Heart right ventricle (tissue), 16 donors: ENCODE measurements around the gene LOXL1. TPM values are rescaled to one million over a fixed set of nuclear protein-coding genes. Genes with fewer than 3 reads are reported as not detected.

Experiments
- ATAC-seq, 8 donors: fragments of 200-7000 bp; cut with Tn5 transposase; one replicate each; pipeline ENCODE4 v1.9.1; 2020; ENCODE audit warnings: mild to moderate bottlenecking in 8 of 8, moderate library complexity in 8 of 8, moderate number of reproducible peaks in 1 of 8
- DNase-seq, 2 donors: peaks; one replicate each; pipeline ENCODE4 v3.0.0-alpha.2; 2020
- H3K27ac ChIP-seq, 10 donors: fragments of 200-600 bp; sonication (generic) in 2 of 10; one replicate each; pipeline versions ENCODE4 v1.5.0 to v1.8.0; 2020 to 2022; ENCODE audit warnings: mild to moderate bottlenecking in 3 of 10
- H3K27me3 ChIP-seq, 7 donors: fragments of 200-600 bp; one replicate each; pipeline ENCODE4 v1.8.0; 2021 to 2022; ENCODE audit warnings: mild to moderate bottlenecking in 2 of 7
- H3K36me3 ChIP-seq, 9 donors: fragments of 200-600 bp; sonication (generic) in 1 of 9; one replicate each; pipeline versions ENCODE4 v1.5.0 to v1.8.0; 2020 to 2022; ENCODE audit warnings: mild to moderate bottlenecking in 2 of 9
- H3K4me1 ChIP-seq, 9 donors: fragments of 200-600 bp; sonication (generic) in 1 of 9; one replicate each; pipeline versions ENCODE4 v1.5.0 to v1.8.0; 2020 to 2022; ENCODE audit warnings: mild to moderate bottlenecking in 4 of 9
- H3K4me3 ChIP-seq, 10 donors: fragments of 200-600 bp; sonication (generic) in 2 of 10; one replicate each; pipeline versions ENCODE4 v1.5.0 to v1.8.0; 2020 to 2022; ENCODE audit warnings: mild to moderate bottlenecking in 7 of 10, moderate library complexity in 2 of 10
- H3K9me3 ChIP-seq, 11 donors: fragments of 200-600 bp in 10 of 11; sonication (generic) in 2 of 11; one replicate each; pipeline versions ENCODE4 v1.5.0 to v1.8.0; 2013 to 2022; ENCODE audit warnings: mild to moderate bottlenecking in 2 of 11, control low read depth in 1 of 11, moderate library complexity in 1 of 11
- CTCF ChIP-seq, 9 donors: fragments of 200-600 bp; sonication (generic) in 2 of 9; IDR thresholded peaks; one replicate each; pipeline versions ENCODE4 v1.5.0 to v1.8.0; 2021 to 2022; ENCODE audit warnings: antibody characterized with exemption in 9 of 9, mild to moderate bottlenecking in 5 of 9, moderate library complexity in 1 of 9
- WGBS, 2 donors: extraction: QIAGEN DNeasy Blood & Tissue Kit; methylation state at CpG; one replicate each; pipeline ENCODE4 v1.1.7; 2013; ENCODE audit warnings: inconsistent platforms in 1 of 2; 5-methylcytosine and 5-hydroxymethylcytosine counted together
- intact Hi-C, 10 donors: fragments of 100-400 bp; cut with DNase I; formaldehyde crosslinking; loops; one replicate each; pipeline versions ENCODE4 v1.11.1 to v1.14.2; 2022
- polyA plus RNA-seq, 2 donors: library from polyadenylated mRNA; stranded (reverse); fragments of 200-250 nt; gene quantifications; one replicate each; pipeline ENCODE4 v1.2.3, GENCODE V29; 2013
- total RNA-seq, 10 donors: library from RNA; stranded (reverse); fragmentation: NEBNext Ultra II Directional in 3 of 10; extraction: Animal tissue kit (Norgen Biotek cat#: 25700) in 3 of 10; gene quantifications; one replicate each; pipeline versions ENCODE4 v1.2.1 to v1.2.4, GENCODE V29; 2021 to 2023
- donor health status: Arrhythmogenic right ventricular cardiomyopathy.
- donor health status: ischemic (EF 13 %, LVEDD 7.1; RV severe dilation, severe dysfunction).
- donor health status: healthy with polysubstance abuse.
- donor health status: DM: no; HTN: yes; CAD: no.
- donor health status: DM: no; HTN: no; CAD: no.
- donor health status: ischemic (EF 25% LVEDD 6.9; RV normal size, moderate dysfunction).
- donor health status: ischemic (EF 25% LVEDD 5.7; RV mildly dilated, moderate dysfunction).
- donor health status: healthy.
- donor health status: DM: yes; HTN: yes; CAD: no.
- donor health status: Ischemic cardiomyopathy.
- donor health status: ischemic (EF 35%, LVEDD 5.7; RV mildly dilated, moderate dysfunction).
- donor health status: nonischemic (EF 11% LVEDD 7.7; RV severe dilation, severe dysfunction).
- donor health status: DM: yes; HTN: yes; CAD: no.
- donor health status: PGD.
- donor health status: ischemic (EF 29% LVEDD 5.4; RV normal size, mild dysfunction).
- donor health status: nonischemic (EF 23%, LVEDD 6.1; RV moderate dilation, normal function).

Gene LOXL1
- total and polyA plus RNA-seq, 12 donors, result 11.2 to 66.6 (median 27.8) TPM

- WGBS, 2 donors, result 94 to 95% methylated on average over 3 of the region's 3 CpGs
- H3K27me3 ChIP-seq, result no peaks in the 10 kb centered on the region
- no peaks in the 10 kb centered on the region for H3K36me3 ChIP-seq
- peaks cover 0 to 6% (median 0%) of the 10 kb centered on the region in 11 donors for H3K9me3 ChIP-seq
- no peak overlapping the region for H3K27ac ChIP-seq
- DNase-seq (no peak), ATAC-seq (no peak)
- no peak overlapping the region for H3K4me3 ChIP-seq
- peaks cover 0 to 15% (median 5%) of the 10 kb centered on the region in 9 donors for H3K4me1 ChIP-seq
- intact Hi-C loops, result loop anchor here in 9 of 10 donors (5.0 to 10.0 kb wide), 6 partner anchors 33 to 341 kb away; partner anchors contain the start of gene TBC1D21 (in 3 of the 9)
- no peak for TF ChIP-seq CTCF (IDR thresholded peaks at IDR 0.05)
These were observed 20.9 kb upstream of the LOXL1 start for GRCh38 chr15:73905225-73905827.

GRCh38 chr15:73906346-73907034 lies 19.8 kb upstream of the LOXL1 start:
- intact Hi-C loops, result loop anchor here in 9 of 10 donors (2.0 to 10.0 kb wide), 7 partner anchors 32 to 342 kb away; partner anchors contain the start of gene TBC1D21 (in 3 of the 9)
- 73 to 76% methylated on average over 4 of the region's 4 CpGs for WGBS, 2 donors
- ATAC-seq, result no peak
- DNase-seq, result no peak
- Histone ChIP-seq H3K4me3 (no peak overlapping the region), H3K9me3 (peaks cover 0 to 6% (median 0%) of the 10 kb centered on the region in 11 donors), H3K27ac (no peak overlapping the region), H3K4me1 (peaks cover 0 to 15% (median 5%) of the 10 kb centered on the region in 9 donors), H3K27me3 (no peaks in the 10 kb centered on the region), H3K36me3 (no peaks in the 10 kb centered on the region)
- TF ChIP-seq CTCF (IDR thresholded peaks at IDR 0.05), result no peak

- no peak for TF ChIP-seq CTCF (IDR thresholded peaks at IDR 0.05)
- 34 to 52% methylated on average over 2 of the region's 2 CpGs for WGBS, 2 donors
- Histone ChIP-seq H3K27me3 (no peaks in the 10 kb centered on the region), H3K4me1 (peaks cover 0 to 16% (median 5%) of the 10 kb centered on the region in 9 donors), H3K36me3 (no peaks in the 10 kb centered on the region), H3K9me3 (peaks cover 0 to 6% (median 0%) of the 10 kb centered on the region in 11 donors), H3K27ac (no peak overlapping the region), H3K4me3 (no peak overlapping the region)
- DNase-seq (no peak), ATAC-seq (peak in 1 of 8 donors; percentile 26)
- intact Hi-C loops, result loop anchor here in 9 of 10 donors (2.0 to 10.0 kb wide), 7 partner anchors 32 to 342 kb away; partner anchors contain the start of gene TBC1D21 (in 3 of the 9)
These were observed 19.2 kb upstream of the LOXL1 start for GRCh38 chr15:73907035-73907408.

GRCh38 chr15:73908030-73908821 lies 18.0 kb upstream of the LOXL1 start:
- H3K27ac ChIP-seq, result no peak overlapping the region
- H3K36me3 ChIP-seq, result no peaks in the 10 kb centered on the region
- H3K4me1 ChIP-seq, result peaks cover 0 to 16% (median 5%) of the 10 kb centered on the region in 9 donors
- no peaks in the 10 kb centered on the region for H3K27me3 ChIP-seq
- intact Hi-C loops, result loop anchor here in 9 of 10 donors (1.0 to 10.0 kb wide), 7 partner anchors 34 to 343 kb away; partner anchors contain the start of gene TBC1D21 (in 3 of the 9)
- no peak overlapping the region for H3K4me3 ChIP-seq
- H3K9me3 ChIP-seq, result peaks cover 0 to 6% (median 0%) of the 10 kb centered on the region in 11 donors
- DNase-seq (peak; percentile 83 to 86), ATAC-seq (peak; percentile 91 to 97 (median 96))
- TF ChIP-seq CTCF (IDR thresholded peaks at IDR 0.05), result peak; percentile 80 to 95 (median 94)
- WGBS, 2 donors, result 10 to 14% methylated on average over 7 of the region's 7 CpGs
